ENCODE measurements around the gene DYNLT2B.
A peak's percentile ranks its signal among the peaks of the same experiment; 100 is the strongest.
"Not testable (repeated sequence)": the region's sequence is repeated elsewhere in the genome, so short reads cannot be mapped to it uniquely, and the experiment has no call there.

Gene DYNLT2B

GRCh38 chr3:196315821-196316220, 2.2 kb downstream of the DYNLT2B start:
- no peak for DNase-seq (ENCODE audit: extremely low read depth, low read depth)
- TF ChIP-seq, protein P1, sequence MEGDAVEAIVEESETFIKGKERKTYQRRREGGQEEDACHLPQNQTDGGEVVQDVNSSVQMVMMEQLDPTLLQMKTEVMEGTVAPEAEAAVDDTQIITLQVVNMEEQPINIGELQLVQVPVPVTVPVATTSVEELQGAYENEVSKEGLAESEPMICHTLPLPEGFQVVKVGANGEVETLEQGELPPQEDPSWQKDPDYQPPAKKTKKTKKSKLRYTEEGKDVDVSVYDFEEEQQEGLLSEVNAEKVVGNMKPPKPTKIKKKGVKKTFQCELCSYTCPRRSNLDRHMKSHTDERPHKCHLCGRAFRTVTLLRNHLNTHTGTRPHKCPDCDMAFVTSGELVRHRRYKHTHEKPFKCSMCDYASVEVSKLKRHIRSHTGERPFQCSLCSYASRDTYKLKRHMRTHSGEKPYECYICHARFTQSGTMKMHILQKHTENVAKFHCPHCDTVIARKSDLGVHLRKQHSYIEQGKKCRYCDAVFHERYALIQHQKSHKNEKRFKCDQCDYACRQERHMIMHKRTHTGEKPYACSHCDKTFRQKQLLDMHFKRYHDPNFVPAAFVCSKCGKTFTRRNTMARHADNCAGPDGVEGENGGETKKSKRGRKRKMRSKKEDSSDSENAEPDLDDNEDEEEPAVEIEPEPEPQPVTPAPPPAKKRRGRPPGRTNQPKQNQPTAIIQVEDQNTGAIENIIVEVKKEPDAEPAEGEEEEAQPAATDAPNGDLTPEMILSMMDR (IDR thresholded peaks at IDR 0.05; ENCODE audit: low read depth, low read length, missing control alignments): no peak
- no peak overlapping the region for H3K4me3 ChIP-seq (replicated peaks; ENCODE audit: low read depth, low read length)

DNA sequence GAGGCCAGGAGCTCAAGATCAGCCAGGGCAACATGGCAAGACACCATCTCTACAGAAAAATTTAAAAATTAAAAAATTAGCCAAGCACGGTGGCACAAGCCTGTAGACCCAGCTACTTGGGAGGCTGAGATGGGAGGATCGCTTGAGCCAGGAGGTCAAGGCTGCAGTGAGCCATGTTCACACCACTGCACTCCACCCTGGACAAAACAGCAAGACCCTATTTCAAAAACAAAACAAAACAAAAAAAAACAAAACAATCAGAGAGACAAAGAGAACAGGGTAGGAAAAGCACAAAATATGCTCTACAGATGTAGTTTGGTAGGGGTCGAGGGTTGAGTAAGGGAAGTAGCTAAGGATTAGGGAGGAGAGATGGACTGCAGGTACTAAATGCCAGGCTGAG, 3.4 kb downstream of the DYNLT2B start:
- no peak overlapping the region for H3K4me3 ChIP-seq (replicated peaks; ENCODE audit: low read depth, low read length)
- TF ChIP-seq, protein P1 (IDR thresholded peaks at IDR 0.05; ENCODE audit: low read depth, low read length, missing control alignments): no peak
- no peak for DNase-seq (ENCODE audit: extremely low read depth, low read depth)

- H3K4me3 ChIP-seq (replicated peaks; ENCODE audit: low read depth, low read length); DNase-seq (ENCODE audit: extremely low read depth, low read depth): not testable (repeated sequence)
Measured at GRCh38 chr3:196314086-196314485, 4.0 kb downstream of the DYNLT2B start.

DNA sequence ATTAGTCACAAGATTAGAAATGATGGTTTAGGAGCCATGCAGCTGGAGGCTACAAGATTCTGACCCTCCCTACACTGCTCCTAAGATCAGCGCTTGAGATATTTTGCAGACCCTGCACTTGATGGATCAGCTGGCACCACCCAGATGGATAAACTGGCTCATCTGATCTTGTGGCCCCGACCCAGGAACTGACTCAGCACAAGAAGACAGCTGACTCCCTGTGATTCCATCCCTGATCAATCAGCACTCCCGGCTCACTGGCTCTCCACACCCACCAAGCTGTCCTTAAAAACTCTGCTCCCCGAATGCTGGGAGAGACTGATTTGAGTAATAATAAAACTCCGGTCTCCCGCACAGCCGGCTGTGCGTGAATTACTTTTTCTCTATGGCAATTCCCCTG, 15.1 kb downstream of the DYNLT2B start:
- DNase-seq (ENCODE audit: extremely low read depth, low read depth); H3K4me3 ChIP-seq (replicated peaks; ENCODE audit: low read depth, low read length): not testable (repeated sequence)

- not testable (repeated sequence) for DNase-seq (ENCODE audit: extremely low read depth, low read depth); H3K4me3 ChIP-seq (replicated peaks; ENCODE audit: low read depth, low read length)
Measured at GRCh38 chr3:196302551-196302950, 15.5 kb downstream of the DYNLT2B start.

DNA sequence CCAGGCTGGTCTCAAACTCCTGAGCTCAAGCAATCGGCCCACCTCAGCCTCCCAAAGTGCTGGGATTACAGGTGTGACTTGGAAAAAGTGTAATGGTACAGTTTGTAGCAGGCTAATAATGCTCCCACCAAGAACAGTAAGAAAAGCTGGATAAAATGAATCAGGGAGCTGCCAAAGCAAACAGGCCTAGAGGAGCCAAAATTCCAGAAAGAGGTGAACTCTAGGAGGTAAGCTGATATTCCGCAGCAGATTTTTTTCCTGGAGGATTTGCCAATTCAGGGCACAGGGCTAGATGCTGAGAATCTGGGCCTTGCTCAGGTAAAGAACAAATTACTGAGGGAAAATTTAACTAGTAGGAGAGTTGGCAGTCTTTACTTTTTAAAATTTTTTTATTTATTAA, 19.5 kb downstream of the DYNLT2B start:
- TF ChIP-seq, protein P1 (IDR thresholded peaks at IDR 0.05; ENCODE audit: low read depth, low read length, missing control alignments): no peak
- H3K4me3 ChIP-seq (replicated peaks; ENCODE audit: low read depth, low read length): no peak overlapping the region
- no peak for DNase-seq (ENCODE audit: extremely low read depth, low read depth)

GRCh38 chr3:196292286-196292923, 25.6 kb downstream of the DYNLT2B start:
- DNase-seq (ENCODE audit: extremely low read depth, low read depth): no peak

DNA sequence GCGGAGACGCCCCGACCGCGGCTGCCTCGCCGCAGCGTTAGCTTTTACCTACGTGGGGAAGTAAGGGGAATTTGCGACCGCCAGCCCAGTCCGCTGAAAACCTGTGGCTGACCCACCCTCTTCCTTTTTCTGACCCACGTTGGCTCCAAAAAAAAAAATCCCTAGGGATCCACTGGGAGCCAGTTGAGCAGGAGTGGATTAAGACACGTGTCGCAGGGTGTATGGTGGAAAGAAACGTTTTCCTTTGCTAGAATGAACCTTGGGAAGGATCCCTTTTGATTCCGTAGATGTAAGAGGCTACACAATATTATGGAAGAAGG, 29.9 kb downstream of the DYNLT2B start:
- TF ChIP-seq, protein P1 (IDR thresholded peaks at IDR 0.05; ENCODE audit: low read depth, low read length, missing control alignments): no peak
- DNase-seq (ENCODE audit: extremely low read depth, low read depth): no peak
- peak overlapping the region; percentile 98 for H3K4me3 ChIP-seq (replicated peaks; ENCODE audit: low read depth, low read length)

More at GRCh38 chr3:196292286-196292923, 25.6 kb downstream of the DYNLT2B start:
- TF ChIP-seq, protein P1 (IDR thresholded peaks at IDR 0.05; ENCODE audit: low read depth, low read length, missing control alignments): no peak
- H3K4me3 ChIP-seq (replicated peaks; ENCODE audit: low read depth, low read length): no peak overlapping the region
